Naive thymus-derived CD4-positive, alpha-beta T cell (primary cell): Measurements from ENCODE around the gene C2orf68. TPM values are rescaled to one million over a fixed set of nuclear protein-coding genes. Genes with fewer than 3 reads are reported as not detected.
A peak's percentile ranks its signal among the peaks of the same experiment; 100 is the strongest.
"Not testable (repeated sequence)": the region's sequence is repeated elsewhere in the genome, so short reads cannot be mapped to it uniquely, and the experiment has no call there.

Source experiments
- ATAC-seq: fragments of 150-1000 bp; cut with Tn5 transposase; 2 replicates; pipeline ENCODE4 v1.10.0; 2021; ENCODE audit warnings: mild to moderate bottlenecking, moderate library complexity
- CTCF ChIA-PET: fragments of 350-600 bp; sonication (Branson Sonifier 250); formaldehyde crosslinking; loops from one replicate; lab custom pipeline; 2021; ENCODE audit warnings: antibody characterized with exemption; lab: Charles Lee
- POLR2A ChIA-PET: fragments of 350-600 bp; sonication (Branson Sonifier 250); formaldehyde crosslinking; loops from one replicate; lab custom pipeline; 2021; ENCODE audit warnings: antibody characterized with exemption, inconsistent platforms; lab: Charles Lee
- DNase-seq, 9 donors: peaks; one replicate each; pipeline versions ENCODE4 v3.0.0 to v3.0.0-alpha.2; 2020 to 2022; ENCODE audit warnings: mixed read lengths in 1 of 9
- H3K27ac ChIP-seq: one replicate; pipeline ENCODE4 v1.7.0; 2013; ENCODE audit warnings: mild to moderate bottlenecking, low read depth, low read length, moderate library complexity
- H3K27me3 ChIP-seq, 2 donors: one replicate each; pipeline ENCODE4 v1.7.0; 2013; ENCODE audit warnings: low read length in 2 of 2, mild to moderate bottlenecking in 2 of 2, moderate library complexity in 2 of 2; ENCODE audit not compliant: control insufficient read depth in 2 of 2, insufficient read depth in 2 of 2
- H3K36me3 ChIP-seq, 3 experiments: 1 replicate in 2 of 3; 2 replicates in 1 of 3; pipeline ENCODE4 v1.7.0; 2013; ENCODE audit warnings: low read length in 3 of 3, mild to moderate bottlenecking in 3 of 3, moderate library complexity in 1 of 3; ENCODE audit not compliant: insufficient read depth in 3 of 3, control insufficient read depth in 2 of 3
- H3K4me1 ChIP-seq, 2 donors: one replicate each; pipeline ENCODE4 v1.7.0; 2013; ENCODE audit warnings: low read length in 2 of 2, mild to moderate bottlenecking in 2 of 2, moderate library complexity in 1 of 2; ENCODE audit not compliant: control insufficient read depth in 2 of 2, insufficient read depth in 2 of 2
- H3K4me3 ChIP-seq: 2 replicates; pipeline ENCODE4 v1.7.0; 2013; ENCODE audit warnings: mild to moderate bottlenecking, low read length
- H3K9me3 ChIP-seq, 3 experiments: 1 replicate in 2 of 3; 2 replicates in 1 of 3; pipeline ENCODE4 v1.7.0; 2013; ENCODE audit warnings: low read length in 3 of 3; ENCODE audit not compliant: control insufficient read depth in 2 of 3
- H3K27ac Mint-ChIP-seq, 9 donors: one replicate each; pipeline ENCODE4 v1.8.0; 2020 to 2022; ENCODE audit warnings: mixed read lengths in 9 of 9, mild to moderate bottlenecking in 8 of 9, moderate library complexity in 5 of 9, inconsistent platforms in 2 of 9
- H3K27me3 Mint-ChIP-seq, 5 donors: one replicate each; pipeline ENCODE4 v1.8.0; 2021 to 2022; ENCODE audit warnings: mixed read lengths in 5 of 5, mild to moderate bottlenecking in 1 of 5
- H3K36me3 Mint-ChIP-seq, 5 donors: one replicate each; pipeline ENCODE4 v1.8.0; 2020 to 2022; ENCODE audit warnings: mixed read lengths in 5 of 5, mild to moderate bottlenecking in 3 of 5, inconsistent platforms in 1 of 5
- H3K4me1 Mint-ChIP-seq, 7 donors: one replicate each; pipeline ENCODE4 v1.8.0; 2020 to 2022; ENCODE audit warnings: mixed read lengths in 7 of 7, mild to moderate bottlenecking in 3 of 7, inconsistent platforms in 1 of 7
- H3K4me3 Mint-ChIP-seq, 10 donors: one replicate each; pipeline ENCODE4 v1.8.0; 2020 to 2022; ENCODE audit warnings: mild to moderate bottlenecking in 10 of 10, mixed read lengths in 10 of 10, moderate library complexity in 6 of 10, inconsistent platforms in 2 of 10
- H3K9me3 Mint-ChIP-seq, 11 donors: one replicate each; pipeline ENCODE4 v1.8.0; 2020 to 2022; ENCODE audit warnings: mixed read lengths in 11 of 11, mild to moderate bottlenecking in 4 of 11, inconsistent platforms in 1 of 11, moderate library complexity in 1 of 11
- intact Hi-C, 2 donors: fragments of 100-400 bp; cut with micrococcal nuclease; formaldehyde crosslinking; loops; one replicate each; pipeline ENCODE4 v1.15.1; 2023
- polyA plus RNA-seq, 2 donors: library from polyadenylated mRNA; unstranded; fragments of 300-500 nt; fragmentation: Illumina TruSeq; gene quantifications; one replicate each; pipeline ENCODE4 v1.2.3, GENCODE V29; 2021
- total RNA-seq, 6 experiments: library from RNA in 5 of 6; stranded (reverse) in 5 of 6; gene quantifications; 1 replicate in 5 of 6; 2 replicates in 1 of 6; pipeline ENCODE4 v1.2.3 and lab custom pipeline; 2021 to 2026

Gene C2orf68
- total and polyA plus RNA-seq, 7 experiments from 2014 or later: 24.9 to 92.1 (median 42.5) TPM

DNA sequence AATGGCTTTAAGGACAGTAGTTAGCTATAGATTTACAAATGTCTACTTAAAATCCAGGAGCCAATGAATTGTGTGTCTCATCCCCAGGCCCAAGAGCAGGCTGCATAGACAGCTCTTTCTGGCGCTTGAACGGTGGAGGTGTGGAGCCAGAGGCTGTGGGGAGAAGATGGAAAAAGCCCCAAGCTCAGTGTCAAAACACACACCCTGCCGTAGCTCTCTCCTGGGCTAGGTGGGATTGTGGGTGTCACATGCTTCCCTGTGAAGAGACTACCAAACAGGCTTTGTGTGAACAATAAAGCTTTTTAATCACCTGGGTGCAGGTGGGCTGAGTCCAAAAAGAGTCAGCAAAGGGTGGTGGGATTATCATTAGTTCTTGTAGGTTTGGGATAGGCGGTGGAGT is 45.5 kb upstream of the C2orf68 start:
- POLR2A ChIA-PET: not testable (repeated sequence)

DNA sequence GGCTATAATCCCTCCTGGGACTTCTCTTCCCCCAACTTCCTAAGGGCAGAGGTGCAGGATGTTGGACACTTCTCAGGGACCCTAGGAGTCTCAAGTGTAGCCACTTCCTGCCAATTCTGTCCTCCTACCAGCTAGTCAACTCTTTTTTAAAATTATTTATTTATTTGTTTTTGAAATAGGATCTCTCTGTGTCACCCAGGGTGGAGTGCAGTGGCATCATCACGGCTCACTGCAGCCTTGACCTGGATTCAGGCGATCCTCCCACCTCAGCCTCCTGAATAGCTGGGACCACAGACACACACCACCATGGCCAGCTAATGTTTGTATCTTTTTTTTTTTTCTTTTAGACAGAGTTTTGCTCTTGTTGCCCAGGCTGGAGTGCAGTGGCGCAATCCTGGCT is 44.6 kb upstream of the C2orf68 start:
- H3K4me3 Mint-ChIP-seq: no peak overlapping the region
- CTCF ChIA-PET: interaction anchor here (1.3 kb wide), 1 partner anchor 19 kb away, joined by 3 read pairs; no protein-coding TSS in a partner anchor
- intact Hi-C loops: no loop called here

More for the DNA sequence above, 45.5 kb upstream of the C2orf68 start:
- peak overlapping the region in 2 of 9 donors; percentile 64 to 71 for H3K27ac Mint-ChIP-seq
- intact Hi-C loops, H3K4me1 Mint-ChIP-seq, H3K27me3 Mint-ChIP-seq, H3K4me3 Mint-ChIP-seq, H3K9me3 ChIP-seq, H3K4me1 ChIP-seq, H3K27ac ChIP-seq, H3K4me3 ChIP-seq, ATAC-seq, H3K27me3 ChIP-seq, H3K9me3 Mint-ChIP-seq, DNase-seq: not testable (repeated sequence)
- CTCF ChIA-PET: interaction anchor here (1.3 kb wide), 1 partner anchor 20 kb away, joined by 3 read pairs; no protein-coding TSS in a partner anchor
- peaks cover 0 to 37% (median 0%) of the 10 kb centered on the region in 3 experiments for H3K36me3 ChIP-seq
- H3K36me3 Mint-ChIP-seq: peaks cover 0 to 19% (median 3%) of the 10 kb centered on the region in 5 donors

DNA sequence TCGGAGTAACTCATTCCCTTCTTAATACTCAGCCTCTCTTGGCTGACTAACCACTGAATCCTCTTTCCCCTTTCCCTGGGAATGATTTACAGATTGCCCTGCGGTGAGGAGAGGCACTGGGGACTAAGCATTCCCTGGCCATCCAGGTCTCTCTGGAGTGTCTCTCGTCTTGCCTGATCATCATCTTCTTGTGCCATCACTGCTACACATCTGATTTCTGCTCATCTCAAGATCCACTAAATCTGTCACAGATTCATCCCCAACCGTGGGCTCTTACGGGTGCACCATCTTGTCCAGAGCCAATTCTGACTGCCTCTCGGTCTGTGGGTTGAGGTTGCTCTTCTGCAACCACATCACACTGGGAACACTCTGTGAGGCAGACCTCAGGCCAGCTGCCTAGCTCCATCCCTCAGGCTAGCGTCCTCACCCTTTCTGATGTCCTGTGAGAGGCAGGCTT is 44.1 kb upstream of the C2orf68 start:
- Mint-ChIP-seq H3K4me1 (peaks cover 0 to 4% (median 0%) of the 10 kb centered on the region in 7 donors), H3K4me3 (no peak overlapping the region), H3K27ac (peak overlapping the region in 3 of 9 donors; percentile 4 to 57 (median 34)), H3K9me3 (no peaks in the 10 kb centered on the region), H3K36me3 (peaks cover 0 to 29% (median 12%) of the 10 kb centered on the region in 5 donors), H3K27me3 (no peaks in the 10 kb centered on the region)
- Histone ChIP-seq H3K36me3 (peaks cover 0 to 45% (median 0%) of the 10 kb centered on the region in 3 experiments), H3K27me3 (no peaks in the 10 kb centered on the region), H3K4me3 (no peak overlapping the region), H3K27ac (no peak overlapping the region), H3K4me1 (no peaks in the 10 kb centered on the region), H3K9me3 (no peaks in the 10 kb centered on the region)
- DNase-seq: no peak
- intact Hi-C loops: no loop called here
- ChIA-PET CTCF (interaction anchor here (1.3 kb wide), 1 partner anchor 19 kb away, joined by 3 read pairs; no protein-coding TSS in a partner anchor), POLR2A (no interaction called here)
- no peak for ATAC-seq

More for the DNA sequence above, 44.6 kb upstream of the C2orf68 start:
- H3K4me1 ChIP-seq: no peaks in the 10 kb centered on the region
- ATAC-seq (no peak), DNase-seq (no peak)
- POLR2A ChIA-PET: no interaction called here
- H3K9me3 ChIP-seq: no peaks in the 10 kb centered on the region
- H3K27ac ChIP-seq: no peak overlapping the region
- H3K27ac Mint-ChIP-seq: peak overlapping the region in 1 of 9 donors; percentile 34
- H3K4me1 Mint-ChIP-seq: peaks cover 0 to 4% (median 0%) of the 10 kb centered on the region in 7 donors
- H3K27me3 Mint-ChIP-seq: no peaks in the 10 kb centered on the region
- no peaks in the 10 kb centered on the region for H3K9me3 Mint-ChIP-seq
- peaks cover 0 to 44% (median 0%) of the 10 kb centered on the region in 3 experiments for H3K36me3 ChIP-seq
- H3K27me3 ChIP-seq: no peaks in the 10 kb centered on the region
- peaks cover 0 to 24% (median 7%) of the 10 kb centered on the region in 5 donors for H3K36me3 Mint-ChIP-seq
- H3K4me3 ChIP-seq: no peak overlapping the region

DNA sequence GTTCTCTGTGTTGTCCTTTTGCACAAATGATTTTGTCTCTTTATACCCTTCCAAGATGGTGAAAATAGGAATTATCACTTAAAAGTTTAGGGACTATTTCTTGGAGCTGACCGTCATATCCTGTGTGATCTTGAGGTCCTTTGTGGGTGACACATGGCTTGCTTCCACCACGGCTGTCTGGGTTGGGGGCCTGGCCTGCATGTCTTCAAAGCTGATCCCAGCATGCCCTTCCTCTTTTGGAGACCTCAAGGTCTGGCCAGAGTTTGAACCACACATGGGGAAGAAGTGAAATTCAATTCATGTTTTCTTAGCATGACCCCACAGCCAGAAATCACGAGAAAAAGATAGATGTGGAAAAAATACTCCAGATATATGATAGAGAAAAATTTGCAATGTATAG is 42.1 kb upstream of the C2orf68 start:
- no peaks in the 10 kb centered on the region for H3K27me3 ChIP-seq
- no peak overlapping the region for H3K4me3 Mint-ChIP-seq
- intact Hi-C loops: no loop called here

DNA sequence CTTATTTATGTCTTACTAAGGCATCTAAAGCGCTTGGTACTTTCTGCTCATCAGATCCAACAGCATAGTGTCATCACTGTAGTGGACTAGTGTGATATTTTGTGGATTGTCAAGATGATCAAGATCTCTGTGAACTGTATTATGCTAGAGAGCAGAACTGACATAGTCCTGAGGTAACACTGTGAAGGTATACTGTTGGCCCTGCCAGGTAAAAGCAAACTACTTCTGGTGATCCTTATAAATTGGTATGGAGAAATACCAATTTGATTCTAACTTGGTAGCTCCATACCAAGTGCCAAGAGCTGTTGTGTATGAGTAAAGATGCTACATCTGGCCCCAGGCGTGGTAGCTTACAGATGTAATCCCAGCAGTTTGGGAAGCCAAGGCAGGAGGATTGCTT is 40.2 kb upstream of the C2orf68 start:
- Mint-ChIP-seq H3K9me3 (no peaks in the 10 kb centered on the region), H3K36me3 (peaks cover 17 to 57% (median 27%) of the 10 kb centered on the region in 5 donors), H3K4me3 (no peak overlapping the region), H3K27me3 (no peaks in the 10 kb centered on the region), H3K4me1 (peaks cover 0 to 4% (median 0%) of the 10 kb centered on the region in 7 donors), H3K27ac (peak overlapping the region in 1 of 9 donors; percentile 53)
- DNase-seq (no peak), ATAC-seq (no peak)
- no peak overlapping the region for H3K4me3 ChIP-seq
- POLR2A ChIA-PET: no interaction called here
- H3K27ac ChIP-seq: no peak overlapping the region
- no peaks in the 10 kb centered on the region for H3K4me1 ChIP-seq
- CTCF ChIA-PET: interaction anchor here (1.2 kb wide), 1 partner anchor 14 kb away, joined by 3 read pairs; no protein-coding TSS in a partner anchor
- no peaks in the 10 kb centered on the region for H3K27me3 ChIP-seq
- intact Hi-C loops: no loop called here
- H3K36me3 ChIP-seq: peaks cover 18 to 72% (median 22%) of the 10 kb centered on the region in 3 experiments
- no peaks in the 10 kb centered on the region for H3K9me3 ChIP-seq

More for the DNA sequence above, 42.1 kb upstream of the C2orf68 start:
- H3K9me3 ChIP-seq: no peaks in the 10 kb centered on the region
- Mint-ChIP-seq H3K4me1 (peaks cover 0 to 4% (median 0%) of the 10 kb centered on the region in 7 donors), H3K27ac (peak overlapping the region in 1 of 9 donors; percentile 65), H3K27me3 (no peaks in the 10 kb centered on the region), H3K36me3 (peaks cover 7 to 39% (median 17%) of the 10 kb centered on the region in 5 donors), H3K9me3 (no peaks in the 10 kb centered on the region)
- no peak overlapping the region for H3K27ac ChIP-seq
- no peak overlapping the region for H3K4me3 ChIP-seq
- POLR2A ChIA-PET: interaction anchor here (1.1 kb wide), 1 partner anchor 17 kb away, joined by 3 read pairs; no protein-coding TSS in a partner anchor
- H3K36me3 ChIP-seq: peaks cover 6 to 57% (median 9%) of the 10 kb centered on the region in 3 experiments
- CTCF ChIA-PET: no interaction called here
- ATAC-seq (no peak), DNase-seq (no peak)
- no peaks in the 10 kb centered on the region for H3K4me1 ChIP-seq

DNA sequence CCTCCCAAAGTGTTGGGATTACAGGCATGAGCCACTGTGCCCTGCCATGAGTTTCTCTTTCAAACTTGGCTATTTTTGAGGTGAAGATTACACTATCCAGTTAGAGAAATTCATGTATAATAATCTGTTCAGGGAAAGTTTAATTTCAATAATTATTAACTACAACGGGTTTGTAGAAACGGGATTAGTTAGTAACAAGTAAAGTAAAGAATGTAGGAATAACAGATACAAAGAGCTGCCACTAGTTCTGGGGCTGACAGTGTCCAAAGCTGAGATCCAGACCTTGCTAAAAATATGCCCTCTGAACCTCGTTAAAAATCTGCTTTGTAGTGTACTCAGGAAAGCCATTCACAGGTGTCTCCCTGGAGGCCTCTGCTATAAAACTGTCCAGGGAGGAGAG is 39.2 kb upstream of the C2orf68 start:
- intact Hi-C loops: no loop called here
- H3K4me3 ChIP-seq: no peak overlapping the region
- H3K36me3 ChIP-seq: peaks cover 22 to 75% (median 29%) of the 10 kb centered on the region in 3 experiments
- Mint-ChIP-seq H3K4me1 (peaks cover 0 to 3% (median 0%) of the 10 kb centered on the region in 7 donors), H3K4me3 (no peak overlapping the region), H3K9me3 (no peaks in the 10 kb centered on the region), H3K36me3 (peaks cover 17 to 62% (median 30%) of the 10 kb centered on the region in 5 donors), H3K27me3 (no peaks in the 10 kb centered on the region), H3K27ac (no peak overlapping the region)
- H3K9me3 ChIP-seq: no peaks in the 10 kb centered on the region
- ATAC-seq (no peak), DNase-seq (no peak)
- no peaks in the 10 kb centered on the region for H3K4me1 ChIP-seq
- H3K27me3 ChIP-seq: no peaks in the 10 kb centered on the region
- H3K27ac ChIP-seq: no peak overlapping the region
- ChIA-PET POLR2A (interaction anchor here (0.6 kb wide), 1 partner anchor 111 kb away, joined by 3 read pairs; no protein-coding TSS in a partner anchor), CTCF (no interaction called here)
